Endothelial cell of umbilical vein (primary cell): ENCODE data around the gene MTF1. TPM values are rescaled to one million over a fixed set of nuclear protein-coding genes. Genes with fewer than 3 reads are reported as not detected.

ENCODE experiments used
- BruUV-seq: library from RNA; stranded (reverse); fragments of 400-500 nt; replicated peaks from 2 replicates; lab custom pipeline; 2021; lab: Mats Ljungman, UMichigan
- CTCF ChIA-PET: fragments of 300-600, 350-600 bp; sonication (Branson Sonifier 250); formaldehyde crosslinking; loops from one replicate; lab custom pipeline; 2021; ENCODE audit warnings: antibody characterized with exemption, inconsistent platforms; lab: Charles Lee
- POLR2A ChIA-PET: fragments of 300-600, 350-600 bp; sonication (Branson Sonifier 250); formaldehyde crosslinking; loops from one replicate; lab custom pipeline; 2021; ENCODE audit warnings: antibody characterized with exemption, inconsistent platforms; lab: Charles Lee
- DNase-seq: peaks from one replicate; pipeline ENCODE4 v3.0.0-alpha.2; 2011; ENCODE audit warnings: low read depth, low spot score
- FAIRE-seq: peaks from 2 replicates; lab custom pipeline; 2011; peaks lifted over from hg19 to GRCh38; lab: Jason Lieb, UNC
- H2AFZ ChIP-seq: 2 replicates; pipeline ENCODE4 v1.6.0; 2012; ENCODE audit warnings: low read depth, low read length, control low read depth, inconsistent platforms
- H3K27ac ChIP-seq: 2 replicates; pipeline ENCODE4 v1.5.1; 2011; ENCODE audit warnings: low read depth, mild to moderate bottlenecking, control low read depth, low read length, moderate library complexity; ENCODE audit not compliant: insufficient read depth
- H3K27me3 ChIP-seq, 2 experiments: 2 replicates each; pipeline versions ENCODE4 v1.6.0 to v1.6.1; 2011; ENCODE audit warnings: low read length in 2 of 2, mixed read lengths in 1 of 2; ENCODE audit not compliant: control insufficient read depth in 2 of 2, insufficient read depth in 2 of 2
- H3K36me3 ChIP-seq, 2 experiments: 2 replicates in 1 of 2; 3 replicates in 1 of 2; pipeline ENCODE4 v1.5.1; 2011; ENCODE audit warnings: low read length in 2 of 2, mild to moderate bottlenecking in 1 of 2, moderate library complexity in 1 of 2; ENCODE audit not compliant: control insufficient read depth in 2 of 2, insufficient read depth in 2 of 2; ENCODE audit errors: extremely low read depth in 1 of 2
- H3K4me1 ChIP-seq: 3 replicates; pipeline ENCODE4 v1.5.1; 2011; ENCODE audit warnings: mild to moderate bottlenecking, low read length; ENCODE audit not compliant: control insufficient read depth, insufficient read depth; ENCODE audit errors: extremely low read depth
- H3K4me2 ChIP-seq: 2 replicates; pipeline ENCODE4 v1.6.1; 2011; ENCODE audit warnings: low read length, control low read depth, mixed read lengths; ENCODE audit not compliant: insufficient read depth
- H3K4me3 ChIP-seq, 3 experiments: fragments of 200-600 bp in 1 of 3; sonication (generic), shearing (Covaris generic) in 1 of 3; replicated peaks in 1 of 3; 2 replicates each; pipeline ENCODE4 v1.5.1; 2011 to 2016; ENCODE audit warnings: control low read depth in 3 of 3, low read length in 3 of 3, mild to moderate bottlenecking in 2 of 3, inconsistent platforms in 1 of 3, low read depth in 1 of 3, moderate library complexity in 1 of 3; ENCODE audit not compliant: insufficient read depth in 1 of 3
- H3K79me2 ChIP-seq: 2 replicates; pipeline ENCODE4 v1.6.0; 2012; ENCODE audit warnings: low read length, inconsistent platforms; ENCODE audit not compliant: control insufficient read depth, insufficient read depth
- H3K9ac ChIP-seq: replicated peaks from 2 replicates; pipeline ENCODE3; 2011; ENCODE audit warnings: low read length, control low read depth; ENCODE audit not compliant: insufficient read depth; ENCODE audit errors: extremely low read depth
- H3K9me1 ChIP-seq: replicated peaks from 3 replicates; pipeline ENCODE4 v1.6.0; 2011; ENCODE audit warnings: mild to moderate bottlenecking, low read length; ENCODE audit not compliant: control insufficient read depth, insufficient read depth; ENCODE audit errors: extremely low read depth
- H3K9me3 ChIP-seq: replicated peaks from 2 replicates; pipeline ENCODE4 v1.5.1; 2012; ENCODE audit warnings: low read length, inconsistent platforms; ENCODE audit not compliant: control insufficient read depth, insufficient read depth
- H4K20me1 ChIP-seq: replicated peaks from 2 replicates; pipeline ENCODE3; 2011; ENCODE audit warnings: mild to moderate bottlenecking, low read length; ENCODE audit not compliant: control insufficient read depth, insufficient read depth; ENCODE audit errors: extremely low read depth
- CTCF ChIP-seq, 2 donors: IDR thresholded peaks; 1 replicate in 1 of 2; 2 replicates in 1 of 2; pipeline ENCODE4 v1.5.1; 2011; ENCODE audit warnings: low read length in 2 of 2, mild to moderate bottlenecking in 2 of 2, moderate library complexity in 2 of 2, control low read depth in 1 of 2, inconsistent platforms in 1 of 2, low read depth in 1 of 2; ENCODE audit not compliant: insufficient read depth in 1 of 2; ENCODE audit errors: extremely low read depth in 1 of 2
- EZH2 ChIP-seq: IDR thresholded peaks from 2 replicates; pipeline ENCODE4 v1.6.1; 2012; ENCODE audit warnings: borderline replicate concordance, low read depth, mild to moderate bottlenecking, moderate library complexity, low read length, inconsistent platforms; ENCODE audit not compliant: severe bottlenecking
- FOS ChIP-seq: IDR thresholded peaks from 2 replicates; pipeline ENCODE4 v1.6.1; 2011; ENCODE audit warnings: mild to moderate bottlenecking, low read length, moderate library complexity, borderline replicate concordance; ENCODE audit not compliant: insufficient read depth
- GATA2 ChIP-seq: IDR thresholded peaks from 2 replicates; pipeline ENCODE4 v1.7.0; 2011; ENCODE audit warnings: low read depth, mild to moderate bottlenecking, moderate library complexity, mixed read lengths, low read length; ENCODE audit not compliant: insufficient read length, insufficient read depth
- JUN ChIP-seq: IDR thresholded peaks from 2 replicates; pipeline ENCODE4 v1.6.1; 2011; ENCODE audit warnings: borderline replicate concordance, low read depth; ENCODE audit not compliant: insufficient read length, insufficient read depth
- MAX ChIP-seq: IDR thresholded peaks from 2 replicates; pipeline ENCODE4 v1.6.1; 2011; ENCODE audit not compliant: insufficient read depth, insufficient read length
- MYC ChIP-seq: IDR thresholded peaks from one replicate; pipeline ENCODE4 v1.6.1; 2011; ENCODE audit warnings: mild to moderate bottlenecking, low read depth, low read length
- POLR2A ChIP-seq: IDR thresholded peaks from 2 replicates; pipeline ENCODE4 v1.6.1; 2012; ENCODE audit warnings: low read depth, mild to moderate bottlenecking, control low read depth, low read length
- POLR2AphosphoS5 ChIP-seq: IDR thresholded peaks from 2 replicates; pipeline ENCODE4 v1.6.1; 2012; ENCODE audit warnings: low read depth, mild to moderate bottlenecking, control low read depth, low read length, moderate library complexity; ENCODE audit not compliant: insufficient read depth
- dilution Hi-C: fragments of 300-500 bp; cut with MboI; formaldehyde crosslinking; loops from one replicate; pipeline ENCODE4 v1.15.0; 2019; ENCODE audit warnings: low sequenced_read_pairs; ENCODE audit not compliant: extremely low pct_ligation_motif_present
- intact Hi-C: fragments of 100-400 bp; cut with micrococcal nuclease; formaldehyde crosslinking; loops from one replicate; pipeline ENCODE4 v1.10.0; 2022
- polyA plus RNA-seq, 4 experiments: library from polyadenylated mRNA; depleted of rRNA in 3 of 4; stranded (reverse) in 3 of 4; unstranded in 1 of 4; fragments of >200 nt; gene quantifications; 2 replicates each; pipeline versions ENCODE4 v1.2.1 to v1.2.3, GENCODE V29; 2011 to 2012; ENCODE audit warnings: missing spikeins in 1 of 4
- total RNA-seq: library from RNA; stranded (reverse); gene quantifications from 2 replicates; pipeline ENCODE4 v1.2.3, GENCODE V29; 2021

The MTF1 gene
- total and polyA plus RNA-seq, 2 donors (not counting 3 experiments of a cell fraction or from before 2014, with no cell fraction given): 4.9 to 18.5 TPM

GRCh38 chr1:37840711-37841110, 18.7 kb downstream of the MTF1 start:
- Histone ChIP-seq H3K4me2 (no peak overlapping the region), H3K4me3 (no peak overlapping the region), H3K9me3 (no peaks in the 10 kb centered on the region), H3K36me3 (peaks cover 7 to 9% of the 10 kb centered on the region in 2 experiments), H3K9ac (no peak overlapping the region), H3K79me2 (peaks cover 18% of the 10 kb centered on the region), H3K9me1 (no peaks in the 10 kb centered on the region), H3K4me1 (no peaks in the 10 kb centered on the region), H3K27me3 (no peaks in the 10 kb centered on the region), H3K27ac (no peak overlapping the region), H4K20me1 (no peaks in the 10 kb centered on the region), H2AFZ (no peak overlapping the region)
- no TSS peak for BruUV-seq
- ChIA-PET CTCF (interaction anchor here (2.1 kb wide), 1 partner anchor 19 kb away, joined by 9 read pairs; the partner anchor contains the start of gene MTF1), POLR2A (no interaction called here)
- FAIRE-seq: no peak
- intact Hi-C loops: no loop called here
- dilution Hi-C loops: no loop called here
- no peak for DNase-seq
- no peak for TF ChIP-seq FOS
- TF ChIP-seq MYC: no peak
- TF ChIP-seq JUN: no peak
- TF ChIP-seq CTCF (IDR thresholded peaks at IDR 0.05; ENCODE audit: extremely low read depth in 1 of 2, insufficient read depth in 1 of 2, low read depth in 1 of 2, low read length in 2 of 2): no peak
- TF ChIP-seq GATA2: no peak
- TF ChIP-seq MAX: no peak
- no peak for TF ChIP-seq EZH2
- no peak for TF ChIP-seq POLR2AphosphoS5
- TF ChIP-seq POLR2A: no peak
